ENCODE data around the gene DIS3L2.
"Not testable (repeated sequence)": the region's sequence is repeated elsewhere in the genome, so short reads cannot be mapped to it uniquely, and the experiment has no call there.

Gene DIS3L2

GRCh38 chr2:232369126-232369951, 407.8 kb downstream of the DIS3L2 start:
- DNase-seq (ENCODE audit: low spot score): no peak

- not testable (repeated sequence) for DNase-seq (ENCODE audit: low spot score)
These were observed 408.5 kb downstream of the DIS3L2 start for GRCh38 chr2:232370007-232370406.

- DNase-seq (ENCODE audit: low spot score): no peak
These were observed 411.0 kb downstream of the DIS3L2 start for GRCh38 chr2:232372231-232373208.

- no peak for DNase-seq (ENCODE audit: low spot score)
These were observed 412.8 kb downstream of the DIS3L2 start for GRCh38 chr2:232374356-232374755.

GRCh38 chr2:232375164-232375563, 413.7 kb downstream of the DIS3L2 start:
- DNase-seq (ENCODE audit: low spot score): no peak

- DNase-seq (ENCODE audit: low spot score): no peak
These were observed 414.7 kb downstream of the DIS3L2 start for GRCh38 chr2:232376260-232376659.

- no peak for DNase-seq (ENCODE audit: low spot score)
These were observed 415.2 kb downstream of the DIS3L2 start for GRCh38 chr2:232376713-232377112.

- no peak for DNase-seq (ENCODE audit: low spot score)
These were observed 415.8 kb downstream of the DIS3L2 start for GRCh38 chr2:232377319-232377718.

GRCh38 chr2:232377841-232378734, 416.6 kb downstream of the DIS3L2 start:
- no peak for DNase-seq (ENCODE audit: low spot score)

- not testable (repeated sequence) for DNase-seq (ENCODE audit: low spot score)
These were observed 417.2 kb downstream of the DIS3L2 start, which contains the start of gene ALPP for GRCh38 chr2:232378735-232379151. Gene ALPP, plus strand, starts transcription at chr2:232378751. Its CDS starts 52 bp downstream, at chr2:232378803.

GRCh38 chr2:232379610-232380590, 418.4 kb downstream of the DIS3L2 start:
- DNase-seq (ENCODE audit: low spot score): not testable (repeated sequence)

GRCh38 chr2:232381204-232382031, 419.9 kb downstream of the DIS3L2 start:
- DNase-seq (ENCODE audit: low spot score): not testable (repeated sequence)

GRCh38 chr2:232382331-232383225, 421.1 kb downstream of the DIS3L2 start:
- no peak for DNase-seq (ENCODE audit: low spot score)

- no peak for DNase-seq (ENCODE audit: low spot score)
These were observed 423.0 kb downstream of the DIS3L2 start for GRCh38 chr2:232384466-232384865.

GRCh38 chr2:232385058-232385457, 423.5 kb downstream of the DIS3L2 start:
- DNase-seq (ENCODE audit: low spot score): not testable (repeated sequence)

GRCh38 chr2:232385660-232386489, 424.4 kb downstream of the DIS3L2 start:
- DNase-seq (ENCODE audit: low spot score): peak; percentile 4

GRCh38 chr2:232386490-232386739, 424.9 kb downstream of the DIS3L2 start:
- DNase-seq (ENCODE audit: low spot score): no peak
